Right atrium auricular region (tissue), 2 donors: ENCODE measurements around the gene GFI1B. TPM values are rescaled to one million over a fixed set of nuclear protein-coding genes. Genes with fewer than 3 reads are reported as not detected.

Source experiments
- DNase-seq: peaks from one replicate; pipeline ENCODE4 v3.0.0-alpha.2; 2019; ENCODE audit warnings: low spot score
- H3K27ac ChIP-seq, 2 donors: fragments of 200-600 bp; sonication (generic); 1 replicate in 1 of 2; 2 replicates in 1 of 2; pipeline ENCODE4 v1.5.1; 2016 to 2019
- H3K27me3 ChIP-seq, 2 donors: fragments of 200-600 bp; sonication (generic); one replicate each; pipeline versions ENCODE4 v1.5.1 to v1.6.0; 2017 to 2019
- H3K36me3 ChIP-seq: fragments of 200-600 bp; sonication (generic); one replicate; pipeline ENCODE4 v1.5.1; 2016
- H3K4me1 ChIP-seq, 2 donors: fragments of 200-600 bp; sonication (generic); one replicate each; pipeline versions ENCODE4 v1.5.1 to v1.6.0; 2017 to 2019
- H3K4me3 ChIP-seq, 2 donors: fragments of 200-600 bp; sonication (generic); 1 replicate in 1 of 2; 2 replicates in 1 of 2; pipeline ENCODE4 v1.5.1; 2017 to 2019; ENCODE audit warnings: mild to moderate bottlenecking in 1 of 2, moderate library complexity in 1 of 2
- H3K9me3 ChIP-seq, 2 donors: fragments of 200-600 bp; sonication (generic); one replicate each; pipeline ENCODE4 v1.5.1; 2019
- total RNA-seq, 2 donors: library from RNA; depleted of rRNA; stranded (reverse); fragments of >200 nt; gene quantifications; one replicate each; pipeline ENCODE4 v1.1.0, GENCODE V29; 2016
- TF ChIP-seq, protein P1 (sequence below), 2 donors: fragments of 200-600 bp; sonication (generic); IDR thresholded peaks; one replicate each; pipeline ENCODE4 v1.5.1; 2019; ENCODE audit warnings: antibody characterized with exemption in 2 of 2

GFI1B gene
- total RNA-seq, 2 donors from 2014 or later, result 0.35 TPM; not detected in 1

DNA sequence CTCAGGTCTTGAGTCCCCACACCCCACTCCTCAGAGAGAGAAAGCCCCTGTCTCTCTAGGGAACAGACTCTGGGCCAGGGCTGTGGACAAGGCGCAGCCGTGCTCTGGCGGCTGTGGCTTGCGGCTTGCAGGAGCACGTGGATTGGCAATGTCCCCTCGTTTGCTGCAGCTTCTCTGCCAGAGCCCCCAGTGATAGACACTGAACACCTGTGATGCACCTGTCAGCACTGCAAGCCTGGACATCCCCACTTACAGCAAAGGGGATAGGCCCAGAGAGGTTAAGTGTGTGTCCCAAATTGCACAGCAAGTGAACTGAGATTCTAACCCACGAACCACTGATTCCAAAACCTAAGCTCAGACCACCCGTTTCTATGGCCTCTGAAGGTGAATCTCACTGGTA, 7.0 kb downstream of the GFI1B start:
- H3K27me3 ChIP-seq, result no peaks in the 10 kb centered on the region
- H3K4me3 ChIP-seq, result no peak overlapping the region
- TF ChIP-seq, protein P1, sequence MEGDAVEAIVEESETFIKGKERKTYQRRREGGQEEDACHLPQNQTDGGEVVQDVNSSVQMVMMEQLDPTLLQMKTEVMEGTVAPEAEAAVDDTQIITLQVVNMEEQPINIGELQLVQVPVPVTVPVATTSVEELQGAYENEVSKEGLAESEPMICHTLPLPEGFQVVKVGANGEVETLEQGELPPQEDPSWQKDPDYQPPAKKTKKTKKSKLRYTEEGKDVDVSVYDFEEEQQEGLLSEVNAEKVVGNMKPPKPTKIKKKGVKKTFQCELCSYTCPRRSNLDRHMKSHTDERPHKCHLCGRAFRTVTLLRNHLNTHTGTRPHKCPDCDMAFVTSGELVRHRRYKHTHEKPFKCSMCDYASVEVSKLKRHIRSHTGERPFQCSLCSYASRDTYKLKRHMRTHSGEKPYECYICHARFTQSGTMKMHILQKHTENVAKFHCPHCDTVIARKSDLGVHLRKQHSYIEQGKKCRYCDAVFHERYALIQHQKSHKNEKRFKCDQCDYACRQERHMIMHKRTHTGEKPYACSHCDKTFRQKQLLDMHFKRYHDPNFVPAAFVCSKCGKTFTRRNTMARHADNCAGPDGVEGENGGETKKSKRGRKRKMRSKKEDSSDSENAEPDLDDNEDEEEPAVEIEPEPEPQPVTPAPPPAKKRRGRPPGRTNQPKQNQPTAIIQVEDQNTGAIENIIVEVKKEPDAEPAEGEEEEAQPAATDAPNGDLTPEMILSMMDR (IDR thresholded peaks at IDR 0.05), result no peak
- no peak for DNase-seq
- H3K36me3 ChIP-seq, result no peaks in the 10 kb centered on the region
- H3K9me3 ChIP-seq, result no peaks in the 10 kb centered on the region
- peaks cover 0 to 14% of the 10 kb centered on the region in 2 donors for H3K4me1 ChIP-seq
- no peak overlapping the region for H3K27ac ChIP-seq

DNA sequence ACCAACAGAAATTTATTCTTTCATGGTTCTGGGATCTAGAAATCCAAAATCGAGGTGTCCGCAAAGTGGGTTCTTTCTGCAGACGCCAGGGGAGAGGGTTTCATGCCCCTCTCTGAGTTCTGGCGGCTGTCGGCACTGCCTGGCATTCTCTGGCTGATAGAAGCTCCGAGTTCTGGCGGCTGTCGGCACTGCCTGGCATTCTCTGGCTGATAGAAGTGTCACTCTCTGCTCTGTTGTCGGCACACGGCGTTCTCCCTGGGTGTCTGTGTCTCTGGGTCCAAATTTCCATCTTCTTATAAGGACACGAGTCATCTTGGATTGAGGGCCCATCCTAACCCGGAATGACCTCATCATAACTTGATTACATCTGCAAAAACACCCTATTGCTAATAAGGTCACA, 7.6 kb downstream of the GFI1B start:
- TF ChIP-seq, protein P1 (IDR thresholded peaks at IDR 0.05), result no peak
- H3K4me3 ChIP-seq, result no peak overlapping the region
- no peaks in the 10 kb centered on the region for H3K27me3 ChIP-seq
- H3K9me3 ChIP-seq, result no peaks in the 10 kb centered on the region
- H3K27ac ChIP-seq, result peak overlapping the region in 1 of 2 donors; percentile 20
- H3K36me3 ChIP-seq, result no peaks in the 10 kb centered on the region
- no peak for DNase-seq
- H3K4me1 ChIP-seq, result peaks cover 0 to 14% of the 10 kb centered on the region in 2 donors

DNA sequence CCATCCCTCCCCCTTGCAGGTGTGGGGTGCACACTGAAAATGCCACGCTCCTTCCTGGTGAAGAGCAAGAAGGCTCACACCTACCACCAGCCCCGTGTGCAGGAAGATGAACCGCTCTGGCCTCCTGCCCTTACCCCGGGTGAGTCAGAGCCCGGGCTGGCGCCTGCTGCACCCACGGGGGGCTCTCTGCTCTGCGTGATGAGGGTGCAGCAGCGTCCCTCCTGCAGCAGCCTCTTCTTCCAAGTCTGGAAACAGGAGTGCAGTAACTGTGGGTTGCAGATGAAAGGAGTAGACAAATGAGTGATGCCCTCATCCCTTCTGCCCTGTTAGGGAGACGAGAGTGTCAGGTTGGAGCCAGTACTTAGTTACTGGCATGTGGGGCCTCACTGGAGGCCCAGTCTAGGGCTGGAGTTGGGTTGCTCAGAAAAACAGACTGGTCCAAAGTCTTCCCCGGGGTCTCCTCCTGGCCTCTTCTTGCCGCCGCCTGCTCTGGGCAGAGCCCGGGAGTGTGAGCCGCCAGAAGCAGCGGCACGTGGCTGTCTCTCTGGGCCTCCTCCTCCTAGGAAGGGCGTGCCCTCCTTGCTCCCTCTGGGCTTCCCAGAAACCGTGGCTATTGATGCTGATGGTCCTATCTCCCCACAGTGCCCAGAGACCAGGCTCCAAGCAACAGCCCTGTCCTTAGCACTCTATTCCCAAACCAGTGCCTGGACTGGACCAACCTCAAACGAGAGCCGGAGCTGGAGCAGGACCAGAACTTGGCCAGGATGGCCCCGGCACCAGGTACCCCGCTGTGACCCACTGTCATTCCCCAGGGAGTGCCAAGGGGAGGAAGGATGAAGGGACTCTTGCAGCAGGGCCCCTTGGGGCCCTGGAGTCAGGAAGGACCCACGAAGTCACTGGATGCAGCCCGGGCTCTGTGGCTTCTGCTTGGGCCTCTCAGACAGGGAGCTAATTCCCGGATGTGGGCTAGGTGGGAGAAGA, 8.4 kb downstream of the GFI1B start:
- Histone ChIP-seq H3K36me3 (no peaks in the 10 kb centered on the region), H3K27ac (peak overlapping the region in 1 of 2 donors; percentile 20), H3K9me3 (no peaks in the 10 kb centered on the region), H3K4me3 (no peak overlapping the region), H3K4me1 (peaks cover 0 to 14% of the 10 kb centered on the region in 2 donors), H3K27me3 (no peaks in the 10 kb centered on the region)
- TF ChIP-seq, protein P1 (IDR thresholded peaks at IDR 0.05), result no peak
- DNase-seq, result no peak

DNA sequence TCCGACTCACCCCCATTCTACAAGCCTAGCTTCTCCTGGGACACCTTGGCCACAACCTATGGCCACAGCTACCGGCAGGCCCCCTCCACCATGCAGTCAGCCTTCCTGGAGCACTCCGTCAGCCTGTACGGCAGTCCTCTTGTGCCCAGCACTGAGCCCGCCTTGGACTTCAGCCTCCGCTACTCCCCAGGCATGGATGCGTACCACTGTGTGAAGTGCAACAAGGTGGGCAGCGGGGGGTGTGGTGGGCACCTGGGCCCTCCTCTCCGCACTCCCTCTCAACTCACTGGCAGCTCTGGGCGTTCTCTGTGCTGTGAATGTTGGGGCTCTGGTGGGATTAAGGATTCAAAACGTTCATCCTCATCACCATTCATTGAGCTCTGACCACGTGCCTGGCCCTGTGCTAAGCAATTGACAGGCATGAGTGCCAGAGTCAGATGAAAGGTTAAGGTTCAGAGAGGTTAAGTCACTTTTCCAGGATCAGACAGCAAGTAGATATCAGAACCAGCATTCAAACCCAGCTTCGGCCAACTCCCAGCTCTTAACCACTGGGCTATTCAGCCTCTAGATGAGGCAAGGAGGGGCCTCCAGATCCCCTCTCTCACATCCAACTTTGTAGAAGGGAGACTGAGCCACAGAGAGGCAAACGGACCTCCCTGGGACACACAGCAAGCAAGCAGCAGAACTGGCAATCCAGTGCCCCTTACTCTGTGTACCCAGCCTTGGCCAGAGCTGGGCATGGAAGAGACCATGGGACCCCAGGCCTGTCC, 9.9 kb downstream of the GFI1B start:
- TF ChIP-seq, protein P1 (IDR thresholded peaks at IDR 0.05), result no peak

DNA sequence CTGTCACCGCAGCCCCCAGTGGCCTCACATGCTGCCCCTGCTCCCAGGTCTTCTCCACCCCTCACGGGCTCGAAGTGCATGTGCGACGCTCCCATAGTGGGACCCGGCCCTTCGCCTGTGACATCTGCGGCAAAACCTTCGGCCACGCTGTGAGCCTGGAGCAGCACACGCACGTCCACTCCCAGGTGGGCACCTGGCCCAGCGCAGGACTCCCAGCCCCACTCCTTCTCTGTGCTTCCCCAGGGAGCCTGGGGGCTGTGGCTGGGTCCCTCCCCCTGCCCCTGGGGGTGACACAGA, 10.5 kb downstream of the GFI1B start:
- peaks cover 0 to 14% of the 10 kb centered on the region in 2 donors for H3K4me1 ChIP-seq
- DNase-seq, result no peak
- TF ChIP-seq, protein P1 (IDR thresholded peaks at IDR 0.05), result no peak
- H3K9me3 ChIP-seq, result no peaks in the 10 kb centered on the region
- H3K27me3 ChIP-seq, result no peaks in the 10 kb centered on the region
- no peak overlapping the region for H3K4me3 ChIP-seq
- H3K36me3 ChIP-seq, result no peaks in the 10 kb centered on the region
- no peak overlapping the region for H3K27ac ChIP-seq

More for the DNA sequence above, 9.9 kb downstream of the GFI1B start:
- H3K4me3 ChIP-seq, result no peak overlapping the region
- no peaks in the 10 kb centered on the region for H3K36me3 ChIP-seq
- no peaks in the 10 kb centered on the region for H3K27me3 ChIP-seq
- no peak overlapping the region for H3K27ac ChIP-seq
- H3K4me1 ChIP-seq, result peaks cover 0 to 14% of the 10 kb centered on the region in 2 donors
- DNase-seq, result no peak
- H3K9me3 ChIP-seq, result no peaks in the 10 kb centered on the region
